BLaER1 (cell line): ENCODE results near the gene USP10.

ENCODE experiments used
- H3K27ac ChIP-seq: shearing (Covaris generic); formaldehyde crosslinking; 2 replicates; pipeline ENCODE4 v1.8.1; 2022
- H3K27me3 ChIP-seq: shearing (Covaris generic); formaldehyde crosslinking; 2 replicates; pipeline ENCODE4 v1.8.1; 2022
- H3K36me3 ChIP-seq: shearing (Covaris generic); formaldehyde crosslinking; 2 replicates; pipeline ENCODE4 v1.8.1; 2022
- H3K4me1 ChIP-seq: shearing (Covaris generic); formaldehyde crosslinking; 2 replicates; pipeline ENCODE4 v1.8.1; 2022
- H3K4me2 ChIP-seq: shearing (Covaris generic); formaldehyde crosslinking; 2 replicates; pipeline ENCODE4 v1.8.1; 2022
- H3K4me3 ChIP-seq: shearing (Covaris generic); formaldehyde crosslinking; 2 replicates; pipeline ENCODE4 v1.8.1; 2022
- H3K9ac ChIP-seq: shearing (Covaris generic); formaldehyde crosslinking; 2 replicates; pipeline ENCODE4 v1.8.1; 2022
- H3K9me3 ChIP-seq: shearing (Covaris generic); formaldehyde crosslinking; 2 replicates; pipeline ENCODE4 v1.8.1; 2022
- H4K20me1 ChIP-seq: shearing (Covaris generic); formaldehyde crosslinking; 2 replicates; pipeline ENCODE4 v1.8.1; 2022
- Cebpa-rat ChIP-seq: shearing (Covaris generic); IDR thresholded peaks from 2 replicates; pipeline ENCODE4 v1.8.1; 2022

USP10 gene

DNA sequence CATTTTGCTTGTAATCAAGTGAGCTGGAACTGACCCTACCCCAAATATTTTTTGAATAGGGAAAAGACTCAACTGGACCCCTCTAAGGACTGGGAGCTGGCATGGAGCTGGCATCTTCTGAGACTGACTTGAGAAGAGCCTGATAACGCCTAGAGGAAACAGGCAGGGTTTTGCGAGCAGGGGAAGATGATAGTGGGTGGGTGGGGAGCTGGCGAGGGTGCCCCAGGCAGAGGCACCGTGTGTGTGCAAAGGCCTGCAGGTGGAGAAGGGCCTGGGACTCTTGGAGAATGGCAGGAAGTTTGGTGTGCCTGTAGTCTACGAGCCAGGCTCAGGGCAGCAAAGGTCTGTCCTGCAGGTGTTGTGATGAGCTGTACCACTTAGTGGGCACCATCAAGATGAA, 124.1 kb downstream of the USP10 start:
- Histone ChIP-seq H3K4me2 (no peak overlapping the region), H3K27ac (no peak overlapping the region), H3K36me3 (no peaks in the 10 kb centered on the region), H3K4me1 (peaks cover 32% of the 10 kb centered on the region), H3K9ac (no peak overlapping the region), H3K4me3 (no peak overlapping the region), H4K20me1 (peaks cover 11% of the 10 kb centered on the region; the same call in 1 of the 2 replicates), H3K27me3 (peaks cover 16% of the 10 kb centered on the region), H3K9me3 (no peaks in the 10 kb centered on the region)
- no peak for TF ChIP-seq Cebpa-rat

GRCh38 chr16:84825896-84826557, 126.2 kb downstream of the USP10 start:
- H3K4me2 ChIP-seq: no peak overlapping the region
- peaks cover 23% of the 10 kb centered on the region for H3K4me1 ChIP-seq
- TF ChIP-seq Cebpa-rat: no peak
- H3K9me3 ChIP-seq: no peaks in the 10 kb centered on the region
- H3K27ac ChIP-seq: no peak overlapping the region
- H4K20me1 ChIP-seq: no peaks in the 10 kb centered on the region
- no peak overlapping the region for H3K4me3 ChIP-seq
- H3K36me3 ChIP-seq: no peaks in the 10 kb centered on the region
- H3K27me3 ChIP-seq: peaks cover 4% of the 10 kb centered on the region
- no peak overlapping the region for H3K9ac ChIP-seq

- H3K4me1 ChIP-seq: peaks cover 23% of the 10 kb centered on the region
- no peak for TF ChIP-seq Cebpa-rat
- no peak overlapping the region for H3K4me3 ChIP-seq
- no peak overlapping the region for H3K9ac ChIP-seq
- H3K27ac ChIP-seq: no peak overlapping the region
- no peaks in the 10 kb centered on the region for H3K27me3 ChIP-seq
- no peaks in the 10 kb centered on the region for H3K36me3 ChIP-seq
- no peak overlapping the region for H3K4me2 ChIP-seq
- no peaks in the 10 kb centered on the region for H4K20me1 ChIP-seq
- H3K9me3 ChIP-seq: no peaks in the 10 kb centered on the region
These were observed 126.8 kb downstream of the USP10 start for GRCh38 chr16:84826558-84826941.

DNA sequence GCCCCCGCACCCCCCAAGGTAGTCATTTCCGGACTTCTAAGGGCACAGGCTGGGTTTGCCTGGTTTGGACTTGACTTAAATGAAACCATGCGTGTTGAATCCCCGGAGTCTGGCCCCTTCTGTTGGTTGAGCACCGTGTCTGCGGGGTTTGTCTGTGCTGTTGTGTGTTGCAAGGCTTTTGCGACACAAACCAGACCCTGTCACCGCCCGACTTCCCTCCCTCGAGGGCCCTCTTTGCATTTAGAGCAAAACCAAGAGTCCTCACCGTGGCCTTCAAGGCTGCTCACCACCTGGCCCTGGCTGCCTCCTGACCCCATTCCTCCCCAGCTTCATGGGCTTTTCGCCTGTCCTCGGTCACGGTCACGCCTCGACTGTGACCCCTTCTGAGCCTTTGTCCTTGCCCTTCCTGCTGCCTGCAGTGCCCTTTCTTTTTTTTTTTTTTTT, 127.4 kb downstream of the USP10 start:
- Histone ChIP-seq H3K4me1 (peaks cover 19% of the 10 kb centered on the region), H3K27me3 (no peaks in the 10 kb centered on the region), H4K20me1 (no peaks in the 10 kb centered on the region), H3K27ac (no peak overlapping the region), H3K4me2 (peak overlapping the region; percentile 45), H3K9ac (no peak overlapping the region), H3K4me3 (no peak overlapping the region), H3K9me3 (no peaks in the 10 kb centered on the region), H3K36me3 (no peaks in the 10 kb centered on the region)
- no peak for TF ChIP-seq Cebpa-rat

GRCh38 chr16:84827897-84828296, 128.1 kb downstream of the USP10 start:
- Histone ChIP-seq H3K9me3 (no peaks in the 10 kb centered on the region), H3K4me2 (no peak overlapping the region), H3K36me3 (no peaks in the 10 kb centered on the region), H3K9ac (no peak overlapping the region), H3K27me3 (no peaks in the 10 kb centered on the region), H3K4me3 (no peak overlapping the region), H3K4me1 (peaks cover 12% of the 10 kb centered on the region), H3K27ac (no peak overlapping the region), H4K20me1 (no peaks in the 10 kb centered on the region)
- TF ChIP-seq Cebpa-rat: no peak

DNA sequence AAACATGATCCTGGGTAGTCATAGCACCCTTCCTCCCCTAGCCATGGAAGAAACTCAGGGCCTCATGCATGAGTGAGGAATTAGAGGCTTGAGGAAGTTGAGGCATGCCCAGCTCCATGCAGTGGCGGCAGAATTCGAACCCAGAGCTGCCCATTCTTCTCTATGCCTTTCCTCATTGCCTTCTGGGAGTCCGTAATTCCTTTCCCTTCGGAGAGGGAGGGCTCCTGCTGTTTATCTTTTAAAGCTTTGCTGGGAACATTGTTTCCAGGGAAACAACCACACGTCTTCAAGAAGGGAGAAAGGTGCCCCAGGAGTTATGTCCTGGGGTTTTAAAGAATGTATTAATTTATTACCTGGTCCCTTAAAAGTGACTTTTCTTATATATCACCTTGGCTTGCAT, 128.5 kb downstream of the USP10 start:
- H3K4me1 ChIP-seq: peaks cover 10% of the 10 kb centered on the region
- H3K27me3 ChIP-seq: no peaks in the 10 kb centered on the region
- H4K20me1 ChIP-seq: no peaks in the 10 kb centered on the region
- no peaks in the 10 kb centered on the region for H3K9me3 ChIP-seq
- no peak overlapping the region for H3K27ac ChIP-seq
- TF ChIP-seq Cebpa-rat: no peak
- no peak overlapping the region for H3K9ac ChIP-seq
- H3K4me2 ChIP-seq: no peak overlapping the region
- no peak overlapping the region for H3K4me3 ChIP-seq
- no peaks in the 10 kb centered on the region for H3K36me3 ChIP-seq
